CMK (cell line): Measurements from ENCODE around the gene NUP210.

Experiments
- DNase-seq: peaks from one replicate; pipeline ENCODE4 v3.0.0-alpha.2; 2010; ENCODE audit warnings: low read depth

NUP210 gene

GRCh38 chr3:13288732-13289718 lies 131.1 kb downstream of the NUP210 start:
- DNase-seq = no peak

DNA sequence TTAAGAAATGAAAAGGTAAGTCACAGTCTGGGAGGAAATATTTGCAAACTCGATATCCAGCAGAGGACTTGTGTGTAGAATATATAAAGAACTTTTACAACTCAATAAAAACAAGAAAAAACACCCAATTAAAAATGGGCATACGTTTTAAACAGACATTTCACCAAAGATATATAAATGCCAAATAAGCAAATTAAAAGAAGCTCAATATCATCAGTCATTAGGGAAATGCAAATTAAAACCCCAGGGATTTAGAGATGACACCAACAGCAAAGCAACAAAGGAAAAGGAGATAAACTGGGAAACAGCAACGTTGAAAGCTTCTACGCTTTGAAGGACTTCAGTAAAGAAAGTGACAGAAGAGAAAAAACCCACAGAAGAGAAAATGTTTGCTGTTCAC lies 132.3 kb downstream of the NUP210 start:
- DNase-seq = no peak

- DNase-seq = no peak
These were observed 133.2 kb downstream of the NUP210 start for GRCh38 chr3:13286873-13287272.

DNA sequence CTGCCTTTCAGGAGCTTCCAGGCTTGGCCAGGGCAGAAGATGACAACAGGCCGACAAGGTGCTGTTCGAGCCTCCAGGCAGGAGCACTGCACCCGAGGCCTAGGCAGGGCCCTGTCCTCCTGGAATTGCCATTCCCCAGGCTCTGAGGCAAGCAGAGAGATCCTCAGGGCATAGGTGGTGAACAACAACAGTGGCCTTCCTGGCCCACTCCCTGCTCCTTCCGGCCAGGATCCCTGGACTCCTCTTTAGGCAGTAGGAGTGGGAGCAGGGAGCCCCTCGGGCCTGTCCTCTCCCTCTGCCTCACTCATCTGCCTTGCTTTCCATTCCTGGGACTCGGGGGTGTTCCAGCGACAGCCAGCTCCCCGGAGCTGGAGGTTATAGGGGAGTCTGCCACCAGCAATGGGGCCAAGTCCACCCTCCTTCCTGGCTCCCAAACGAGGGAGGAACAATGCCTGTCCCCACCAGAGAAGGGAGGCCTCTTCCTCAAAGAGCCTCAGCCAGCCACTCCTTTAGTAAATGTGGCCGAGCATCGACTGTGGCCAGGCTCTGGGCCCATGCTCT lies 135.0 kb downstream of the NUP210 start:
- no peak for DNase-seq

DNA sequence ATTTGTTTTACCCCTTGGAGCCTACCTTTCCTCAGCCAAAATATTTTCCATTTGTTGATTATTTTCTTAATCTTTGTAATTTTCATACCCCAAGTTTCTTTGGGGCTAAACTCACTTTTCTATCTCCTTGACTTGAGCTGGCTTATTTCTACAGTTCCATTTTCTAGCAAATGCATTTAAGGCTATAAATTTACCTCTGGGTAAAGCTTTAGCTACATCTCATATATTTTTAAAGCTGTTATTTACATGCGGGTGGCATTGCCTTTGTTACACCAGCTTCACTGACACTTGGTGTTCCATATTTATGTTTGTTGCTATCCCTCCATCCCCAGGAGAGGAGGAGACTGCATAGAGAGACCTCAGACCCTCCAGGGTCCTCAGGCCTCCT lies 136.3 kb downstream of the NUP210 start:
- no peak for DNase-seq

- DNase-seq = no peak
These were observed 136.9 kb downstream of the NUP210 start for GRCh38 chr3:13282986-13283876.

DNA sequence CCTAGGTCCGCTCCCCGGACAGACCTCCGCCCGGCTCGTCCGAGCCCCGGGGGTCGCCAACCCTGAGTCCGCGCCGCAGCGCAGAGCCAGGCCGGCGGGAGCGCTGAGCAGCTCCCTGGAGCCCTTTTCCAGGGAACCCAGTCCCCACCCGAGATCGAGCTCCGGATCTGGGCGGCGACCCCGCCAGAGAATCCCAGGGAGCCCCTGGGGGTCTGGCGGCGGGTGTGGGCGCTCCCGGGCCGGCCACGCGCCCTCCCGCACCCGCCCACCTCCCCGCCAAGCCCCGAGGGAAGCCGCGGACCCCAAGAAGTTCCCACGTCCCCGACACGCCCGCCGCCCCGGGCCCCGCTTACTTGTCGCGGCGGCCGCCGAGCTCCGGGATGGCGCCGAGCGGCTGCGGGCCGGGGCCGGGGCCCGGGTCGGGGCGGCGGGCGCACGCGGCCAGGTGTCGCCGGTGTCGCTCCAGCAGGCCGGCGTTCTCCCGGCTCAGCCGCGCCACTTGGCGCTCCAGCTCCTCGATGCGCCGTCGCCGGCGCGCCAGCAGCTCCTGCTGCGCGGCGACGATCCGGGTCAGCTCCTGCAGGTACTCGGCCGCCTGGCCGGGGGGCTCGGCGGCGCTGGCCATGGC lies 137.7 kb downstream of the NUP210 start:
- no peak for DNase-seq

GRCh38 chr3:13281507-13282357 lies 138.4 kb downstream of the NUP210 start:
- peak; percentile 47 for DNase-seq

- DNase-seq = no peak
These were observed 139.2 kb downstream of the NUP210 start for GRCh38 chr3:13280811-13281506.

DNA sequence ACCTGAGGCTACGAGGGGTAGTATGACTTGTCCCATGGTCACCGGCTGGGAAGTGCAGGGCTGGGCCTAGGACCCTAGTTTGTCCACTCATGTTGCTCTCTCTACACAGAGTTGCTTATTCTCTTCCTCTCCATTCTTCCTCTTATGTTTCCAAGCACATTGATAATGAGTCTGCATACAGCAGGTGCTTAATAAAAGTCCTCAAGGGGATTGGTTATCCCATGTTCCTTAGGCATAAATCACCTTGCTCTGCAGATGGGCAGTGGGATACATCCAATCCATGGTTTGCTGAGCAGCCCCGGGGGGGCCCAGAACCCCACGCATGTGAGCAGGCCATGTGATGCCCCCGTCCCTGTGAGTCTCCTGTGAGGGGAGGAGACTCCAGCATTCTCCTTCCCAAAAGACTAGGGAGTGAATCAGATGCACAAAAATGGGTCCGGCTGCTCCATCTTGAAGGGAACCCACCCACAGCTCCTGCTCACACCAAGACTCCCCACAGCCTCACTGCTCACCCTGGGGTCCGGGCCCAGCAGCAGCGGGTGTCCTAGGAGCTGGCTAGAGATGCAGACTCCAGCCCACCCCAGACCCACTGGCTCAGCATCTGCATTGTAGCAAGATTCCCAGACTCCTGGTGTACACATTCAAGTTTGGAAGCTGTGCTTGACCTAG lies 139.9 kb downstream of the NUP210 start:
- DNase-seq = no peak

DNA sequence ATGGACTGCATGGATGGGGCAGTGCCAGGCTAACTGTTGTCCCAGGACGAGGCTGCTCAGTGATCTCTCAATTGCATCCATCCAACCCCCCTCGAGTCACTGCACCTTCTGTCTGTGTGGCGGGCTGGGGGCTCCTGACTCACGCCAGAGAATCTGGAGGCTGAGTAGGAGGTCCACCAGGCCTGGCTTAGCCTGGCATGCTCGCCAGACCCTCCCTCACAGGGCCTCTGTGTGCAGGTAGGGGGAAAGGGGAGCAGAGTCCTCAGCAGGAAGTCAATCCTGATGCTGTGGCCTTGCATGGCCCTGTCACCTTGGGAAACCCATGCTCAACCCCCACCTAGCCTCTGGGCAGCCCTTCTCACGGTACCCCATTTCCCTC lies 140.6 kb downstream of the NUP210 start:
- no peak for DNase-seq

DNA sequence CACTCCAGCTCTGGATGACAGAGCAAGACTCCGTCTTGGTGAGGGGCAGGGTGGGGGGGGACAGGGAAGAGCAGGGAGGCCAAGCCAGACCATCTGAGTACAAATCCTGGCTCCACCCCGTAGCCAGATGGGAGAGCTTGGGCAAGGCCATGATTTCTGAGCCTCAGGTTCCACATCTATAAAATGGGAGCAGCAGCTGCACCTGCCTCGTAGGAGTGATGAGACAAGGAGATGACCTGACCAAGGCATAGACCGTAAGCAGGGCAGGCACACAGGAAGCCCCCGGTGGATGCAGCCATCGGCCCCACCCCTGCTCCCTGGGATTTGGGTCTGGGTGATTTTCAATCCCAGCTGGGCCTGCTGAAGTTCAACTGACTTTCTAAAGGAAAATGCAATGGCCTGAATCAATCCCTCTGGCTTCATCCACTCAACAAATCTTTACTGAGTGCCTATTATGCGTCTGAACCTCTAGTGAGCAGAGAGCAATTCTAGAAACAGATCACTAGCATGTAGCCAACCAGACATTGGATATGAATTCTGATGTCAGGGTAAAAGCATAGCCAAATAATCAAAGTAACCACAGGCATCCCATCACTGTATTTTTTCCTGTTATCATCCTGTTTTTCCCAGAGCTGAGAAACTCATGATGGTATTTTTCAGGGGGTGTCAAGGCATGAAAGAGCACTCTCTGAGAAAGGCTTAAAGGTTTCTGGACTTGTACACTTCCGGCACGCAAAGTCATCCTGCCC lies 141.2 kb downstream of the NUP210 start:
- DNase-seq = no peak

DNA sequence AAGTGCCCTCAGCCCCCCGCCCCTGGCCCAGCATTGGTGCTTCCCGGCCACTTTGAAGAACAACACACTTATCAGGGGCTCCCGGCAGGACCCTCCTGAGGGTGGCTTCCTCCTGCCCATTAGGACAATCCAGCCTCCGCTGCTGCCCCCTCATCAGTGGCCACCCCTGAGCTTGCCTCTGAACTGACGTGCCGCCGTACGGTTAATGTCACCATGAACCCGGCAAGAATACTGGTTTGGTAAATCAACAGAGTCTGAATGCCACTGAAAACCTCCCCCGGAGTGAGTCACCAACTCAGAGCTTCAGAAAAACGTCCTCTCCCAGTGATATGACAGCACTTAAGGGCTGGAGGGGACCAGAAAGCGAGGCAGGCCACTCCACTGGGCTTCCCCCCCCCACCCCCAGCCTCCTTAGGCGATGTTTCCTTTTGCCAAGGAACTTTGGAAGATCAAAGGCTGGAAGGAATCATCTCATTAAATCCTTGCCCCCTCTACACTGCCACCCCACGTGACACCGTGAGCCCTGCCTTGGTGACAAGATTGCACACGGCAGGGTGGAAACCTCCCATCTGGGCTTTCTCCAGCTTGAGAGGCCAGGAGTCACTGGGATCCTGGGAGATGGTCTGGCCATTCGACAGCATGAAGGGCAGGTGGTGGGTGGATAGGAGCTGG lies 142.1 kb downstream of the NUP210 start:
- no peak for DNase-seq

GRCh38 chr3:13277196-13277813 lies 142.8 kb downstream of the NUP210 start:
- no peak for DNase-seq

GRCh38 chr3:13276438-13277195 lies 143.5 kb downstream of the NUP210 start:
- no peak for DNase-seq

- DNase-seq = no peak
These were observed 144.6 kb downstream of the NUP210 start for GRCh38 chr3:13275376-13276005.
